Measurements from ENCODE around the gene PDZD7.

Gene PDZD7

DNA sequence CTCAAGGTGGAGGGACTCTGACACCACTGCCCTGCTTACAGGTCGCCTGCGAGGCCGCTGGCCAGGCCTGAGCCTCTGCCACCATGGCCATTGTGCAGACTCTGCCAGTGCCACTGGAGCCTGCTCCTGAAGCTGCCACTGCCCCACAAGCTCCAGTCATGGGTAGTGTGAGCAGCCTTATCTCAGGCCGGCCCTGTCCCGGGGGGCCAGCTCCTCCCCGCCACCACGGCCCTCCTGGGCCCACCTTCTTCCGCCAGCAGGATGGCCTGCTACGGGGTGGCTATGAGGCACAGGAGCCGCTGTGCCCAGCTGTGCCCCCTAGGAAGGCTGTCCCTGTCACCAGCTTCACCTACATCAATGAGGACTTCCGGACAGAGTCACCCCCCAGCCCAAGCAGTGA, 28.5 kb downstream of the PDZD7 start:
- TF ChIP-seq, protein P1, sequence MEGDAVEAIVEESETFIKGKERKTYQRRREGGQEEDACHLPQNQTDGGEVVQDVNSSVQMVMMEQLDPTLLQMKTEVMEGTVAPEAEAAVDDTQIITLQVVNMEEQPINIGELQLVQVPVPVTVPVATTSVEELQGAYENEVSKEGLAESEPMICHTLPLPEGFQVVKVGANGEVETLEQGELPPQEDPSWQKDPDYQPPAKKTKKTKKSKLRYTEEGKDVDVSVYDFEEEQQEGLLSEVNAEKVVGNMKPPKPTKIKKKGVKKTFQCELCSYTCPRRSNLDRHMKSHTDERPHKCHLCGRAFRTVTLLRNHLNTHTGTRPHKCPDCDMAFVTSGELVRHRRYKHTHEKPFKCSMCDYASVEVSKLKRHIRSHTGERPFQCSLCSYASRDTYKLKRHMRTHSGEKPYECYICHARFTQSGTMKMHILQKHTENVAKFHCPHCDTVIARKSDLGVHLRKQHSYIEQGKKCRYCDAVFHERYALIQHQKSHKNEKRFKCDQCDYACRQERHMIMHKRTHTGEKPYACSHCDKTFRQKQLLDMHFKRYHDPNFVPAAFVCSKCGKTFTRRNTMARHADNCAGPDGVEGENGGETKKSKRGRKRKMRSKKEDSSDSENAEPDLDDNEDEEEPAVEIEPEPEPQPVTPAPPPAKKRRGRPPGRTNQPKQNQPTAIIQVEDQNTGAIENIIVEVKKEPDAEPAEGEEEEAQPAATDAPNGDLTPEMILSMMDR (IDR thresholded peaks at IDR 0.05; ENCODE audit: insufficient read depth, low read length, missing control alignments) = no peak
- no peak for DNase-seq (ENCODE audit: low read depth, low spot score)
- CTCF ChIA-PET = interaction anchor here (0.9 to 26.4 kb wide), 5 partner anchors 7 to 58 kb away, joined by 4 to 803 read pairs (median 24); partner anchors contain the start of genes MRPL43 and TWNK
- POLR2A ChIA-PET = no interaction called here
- no peak overlapping the region for H3K4me3 ChIP-seq (ENCODE audit: low read depth, low read length)

DNA sequence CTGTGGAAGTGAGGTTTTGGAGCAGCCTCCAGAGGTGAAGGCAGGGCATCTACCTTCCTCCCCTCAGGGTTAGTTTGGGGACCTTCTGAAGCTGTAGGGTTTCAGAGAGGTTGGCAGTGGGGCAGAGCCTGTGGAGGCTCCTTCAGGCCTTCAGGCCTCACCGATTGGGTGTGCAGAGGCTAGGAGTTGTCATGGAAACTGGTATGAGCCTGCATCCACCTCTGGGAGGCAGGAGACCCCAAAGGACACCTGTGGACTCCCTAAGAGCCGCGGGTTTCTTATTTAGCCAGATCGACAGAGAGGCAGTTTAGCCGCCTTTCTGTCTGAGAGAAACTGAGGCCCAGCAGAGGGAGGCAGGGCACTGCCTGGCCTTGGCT, 29.3 kb downstream of the PDZD7 start:
- TF ChIP-seq, protein P1 (IDR thresholded peaks at IDR 0.05; ENCODE audit: insufficient read depth, low read length, missing control alignments) = no peak
- no peak for DNase-seq (ENCODE audit: low read depth, low spot score)
- ChIA-PET CTCF (interaction anchor here (0.7 to 26.4 kb wide), 4 partner anchors 7 to 37 kb away, joined by 3 to 803 read pairs (median 170); no protein-coding TSS in a partner anchor), POLR2A (interaction anchor here (0.9 to 2.6 kb wide), 2 partner anchors 13 to 27 kb away, joined by 3 to 16 read pairs; no protein-coding TSS in a partner anchor)
- H3K4me3 ChIP-seq (ENCODE audit: low read depth, low read length) = peak overlapping the region; percentile 85

DNA sequence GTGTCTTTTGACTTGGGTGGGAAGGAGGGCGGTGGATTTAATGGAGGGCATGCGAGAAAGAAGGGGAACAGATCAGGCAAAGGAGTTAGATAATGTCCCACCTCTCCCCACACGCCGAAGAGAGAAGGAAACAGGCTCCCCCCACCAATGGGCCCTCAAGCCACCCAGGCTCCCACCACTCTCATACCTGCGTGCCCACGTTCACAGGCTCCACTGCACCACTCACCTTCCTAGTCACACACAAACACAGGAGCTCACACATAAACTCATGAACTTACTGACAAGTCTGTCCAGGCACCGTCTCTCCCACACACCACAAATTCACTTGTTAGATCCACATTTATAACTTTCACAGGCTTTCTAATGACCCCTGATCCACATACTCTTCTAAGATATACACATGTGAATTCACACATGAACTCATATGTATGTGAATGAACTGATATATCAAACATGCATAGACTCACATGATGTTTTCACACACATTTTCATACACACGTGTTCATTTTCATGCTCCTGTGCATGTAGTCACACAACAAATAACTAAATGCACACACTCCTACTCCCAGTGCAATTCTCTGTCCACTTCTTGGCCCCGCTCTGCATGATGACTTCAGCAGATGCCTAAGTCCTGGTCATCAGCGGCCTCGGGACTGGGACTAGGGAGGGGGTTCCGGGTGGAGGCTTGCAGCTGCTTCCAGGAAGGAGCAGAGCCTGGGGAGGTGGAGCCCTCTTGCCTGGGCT, 29.8 kb downstream of the PDZD7 start:
- TF ChIP-seq, protein P1 (IDR thresholded peaks at IDR 0.05; ENCODE audit: insufficient read depth, low read length, missing control alignments) = no peak
- DNase-seq (ENCODE audit: low read depth, low spot score) = peak; percentile 70
- POLR2A ChIA-PET = interaction anchor here (0.9 to 2.6 kb wide), 2 partner anchors 13 to 28 kb away, joined by 3 to 16 read pairs; no protein-coding TSS in a partner anchor
- H3K4me3 ChIP-seq (ENCODE audit: low read depth, low read length) = peak overlapping the region; percentile 85
- CTCF ChIA-PET = interaction anchor here (0.7 to 26.4 kb wide), 5 partner anchors 8 to 36 kb away, joined by 3 to 803 read pairs (median 242); partner anchors contain the start of genes PDZD7 and SFXN3

DNA sequence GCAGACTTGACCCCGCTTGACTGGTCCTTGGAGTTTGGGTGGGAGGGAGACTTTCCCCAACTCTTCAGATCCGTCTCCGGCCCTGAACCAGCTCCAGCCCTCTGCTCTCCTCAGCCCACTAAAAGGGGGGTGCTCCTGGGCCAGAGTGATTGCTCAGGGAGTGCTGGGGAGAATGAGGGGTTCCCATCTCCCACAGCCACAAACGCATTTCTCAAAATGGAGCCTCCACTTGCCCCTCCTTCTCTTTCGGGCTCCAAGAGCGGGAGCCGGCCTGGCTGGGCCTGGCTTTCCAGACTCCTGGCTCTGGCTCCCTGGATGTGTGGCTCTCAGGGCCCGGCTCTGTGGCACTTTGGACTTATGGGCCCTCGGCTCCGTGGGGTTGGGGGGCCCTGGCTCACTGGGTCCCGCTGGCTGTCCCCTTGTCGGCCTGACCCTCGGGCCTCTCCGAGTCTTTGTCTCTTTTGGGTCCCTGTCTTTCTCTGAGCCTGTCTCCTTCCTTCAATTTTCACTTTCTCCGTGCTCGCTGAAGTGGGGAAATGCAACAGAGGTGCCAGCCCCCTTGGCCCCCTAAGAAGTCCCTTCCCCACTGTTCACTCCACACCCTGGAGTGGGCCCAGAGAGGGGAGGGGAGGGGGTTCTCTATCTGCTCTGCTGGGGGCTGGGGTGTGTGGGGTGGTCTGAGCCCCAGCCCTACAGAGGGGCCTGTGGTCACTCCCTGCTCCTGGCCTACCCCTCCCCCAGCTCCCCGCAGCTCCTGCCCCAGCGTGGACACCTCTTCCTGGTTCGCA, 30.6 kb downstream of the PDZD7 start:
- CTCF ChIA-PET = interaction anchor here (1.0 to 26.4 kb wide), 7 partner anchors 9 to 54 kb away, joined by 3 to 803 read pairs (median 119); partner anchors contain the start of genes MRPL43, PDZD7, SFXN3 and TWNK
- POLR2A ChIA-PET = interaction anchor here (1.0 to 2.6 kb wide), 4 partner anchors 7 to 32 kb away, joined by 4 to 16 read pairs (median 4); partner anchors contain the start of genes MRPL43 and TWNK
- TF ChIP-seq, protein P1 (IDR thresholded peaks at IDR 0.05; ENCODE audit: insufficient read depth, low read length, missing control alignments) = no peak
- DNase-seq (ENCODE audit: low read depth, low spot score) = no peak
- peak overlapping the region; percentile 85 for H3K4me3 ChIP-seq (ENCODE audit: low read depth, low read length)

DNA sequence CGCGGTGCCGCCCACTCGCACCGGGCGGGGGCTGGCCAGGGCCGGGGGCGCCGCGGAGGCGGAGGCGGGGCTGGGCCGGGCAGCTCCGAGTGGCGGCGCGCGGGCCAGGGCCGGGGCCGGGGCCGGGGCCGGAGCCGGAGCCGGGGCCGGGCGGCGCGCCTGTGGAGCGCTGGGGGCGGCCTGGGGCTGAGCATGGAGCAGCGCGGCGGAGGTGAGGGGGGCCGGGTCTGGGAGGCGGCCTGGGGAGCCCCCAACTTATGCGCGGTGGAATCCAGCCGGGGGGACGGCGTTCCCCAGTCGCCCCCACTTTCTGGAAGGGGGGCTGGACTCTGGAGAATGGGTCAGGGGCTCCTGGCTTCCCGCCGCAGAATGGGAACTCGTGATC, 31.2 kb downstream of the PDZD7 start, which contains the start of gene LZTS2:
Gene LZTS2, plus strand, starts transcription at position 67 of the 385 bp plus-strand sequence. CDS start 2,731 bp downstream, outside the sequence.
- TF ChIP-seq, protein P1 (IDR thresholded peaks at IDR 0.05; ENCODE audit: insufficient read depth, low read length, missing control alignments) = no peak
- H3K4me3 ChIP-seq (ENCODE audit: low read depth, low read length) = peak within 1 kb of the TSS; percentile 85
- ChIA-PET CTCF (interaction anchor here (0.6 to 26.4 kb wide), 9 partner anchors 9 to 1114 kb away, joined by 3 to 803 read pairs (median 13); partner anchors contain the start of genes KAZALD1, MRPL43, PDZD7 and SFXN3), POLR2A (interaction anchor here (1.0 to 2.6 kb wide), 6 partner anchors 8 to 32 kb away, joined by 3 to 16 read pairs (median 4); partner anchors contain the start of genes MRPL43, PDZD7, SFXN3 and TWNK)
- no peak for DNase-seq (ENCODE audit: low read depth, low spot score)
